Measurements from ENCODE around the gene ELMOD1.
"Not testable (repeated sequence)": the region's sequence is repeated elsewhere in the genome, so short reads cannot be mapped to it uniquely, and the experiment has no call there.

Gene ELMOD1

DNA sequence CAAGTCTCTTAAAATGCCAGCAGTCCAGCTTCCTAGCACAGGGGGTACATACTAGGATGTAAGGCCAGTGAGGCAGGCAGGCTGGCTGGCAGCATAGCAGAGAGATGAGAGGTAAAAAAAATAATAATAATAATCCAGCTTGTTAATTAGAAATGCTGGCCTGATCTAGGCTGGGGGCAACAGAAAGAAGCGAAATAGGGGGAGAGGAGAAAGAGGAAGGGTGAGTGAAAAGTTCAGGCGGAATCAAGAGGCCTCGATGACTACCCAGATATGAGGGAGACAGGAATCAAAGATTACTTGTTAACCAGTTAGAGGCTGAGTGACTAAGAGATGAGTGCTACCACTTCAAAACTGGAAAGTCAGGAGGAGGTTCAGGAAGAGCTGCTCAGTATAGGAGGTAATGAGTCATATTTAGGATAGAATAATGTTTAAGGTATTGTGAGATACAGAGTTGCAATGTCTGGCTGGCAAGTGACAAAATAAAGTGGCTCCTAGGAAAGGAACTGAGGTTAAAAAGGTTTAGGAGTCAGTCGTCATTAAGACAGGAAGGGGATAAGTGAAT, 28.2 kb upstream of the ELMOD1 start:
- no peak for DNase-seq (ENCODE audit: low spot score)
- TF ChIP-seq, protein P1, sequence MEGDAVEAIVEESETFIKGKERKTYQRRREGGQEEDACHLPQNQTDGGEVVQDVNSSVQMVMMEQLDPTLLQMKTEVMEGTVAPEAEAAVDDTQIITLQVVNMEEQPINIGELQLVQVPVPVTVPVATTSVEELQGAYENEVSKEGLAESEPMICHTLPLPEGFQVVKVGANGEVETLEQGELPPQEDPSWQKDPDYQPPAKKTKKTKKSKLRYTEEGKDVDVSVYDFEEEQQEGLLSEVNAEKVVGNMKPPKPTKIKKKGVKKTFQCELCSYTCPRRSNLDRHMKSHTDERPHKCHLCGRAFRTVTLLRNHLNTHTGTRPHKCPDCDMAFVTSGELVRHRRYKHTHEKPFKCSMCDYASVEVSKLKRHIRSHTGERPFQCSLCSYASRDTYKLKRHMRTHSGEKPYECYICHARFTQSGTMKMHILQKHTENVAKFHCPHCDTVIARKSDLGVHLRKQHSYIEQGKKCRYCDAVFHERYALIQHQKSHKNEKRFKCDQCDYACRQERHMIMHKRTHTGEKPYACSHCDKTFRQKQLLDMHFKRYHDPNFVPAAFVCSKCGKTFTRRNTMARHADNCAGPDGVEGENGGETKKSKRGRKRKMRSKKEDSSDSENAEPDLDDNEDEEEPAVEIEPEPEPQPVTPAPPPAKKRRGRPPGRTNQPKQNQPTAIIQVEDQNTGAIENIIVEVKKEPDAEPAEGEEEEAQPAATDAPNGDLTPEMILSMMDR (IDR thresholded peaks at IDR 0.05; ENCODE audit: extremely low read depth, missing control alignments) = no peak

DNA sequence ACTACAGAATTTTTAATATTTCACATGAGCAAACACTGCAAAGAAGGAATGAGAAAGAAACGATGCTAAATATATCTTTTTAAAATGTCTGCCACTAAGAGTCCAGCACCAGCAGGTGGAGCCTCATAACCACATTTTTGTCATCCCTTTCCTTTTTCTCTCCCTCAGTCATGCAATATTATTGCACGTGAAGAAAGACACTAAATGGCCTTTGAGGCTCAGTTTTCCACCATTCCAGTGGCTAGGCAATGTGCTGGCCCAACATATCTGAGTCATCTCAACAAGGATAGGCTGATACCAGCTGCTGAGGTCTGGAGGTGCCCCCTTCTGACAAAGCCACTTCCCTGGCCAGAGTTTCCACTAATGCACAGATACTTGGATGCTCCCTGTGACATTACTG, 27.2 kb upstream of the ELMOD1 start:
- peak; percentile 29 for DNase-seq (ENCODE audit: low spot score)
- TF ChIP-seq, protein P1 (IDR thresholded peaks at IDR 0.05; ENCODE audit: extremely low read depth, missing control alignments) = no peak

DNA sequence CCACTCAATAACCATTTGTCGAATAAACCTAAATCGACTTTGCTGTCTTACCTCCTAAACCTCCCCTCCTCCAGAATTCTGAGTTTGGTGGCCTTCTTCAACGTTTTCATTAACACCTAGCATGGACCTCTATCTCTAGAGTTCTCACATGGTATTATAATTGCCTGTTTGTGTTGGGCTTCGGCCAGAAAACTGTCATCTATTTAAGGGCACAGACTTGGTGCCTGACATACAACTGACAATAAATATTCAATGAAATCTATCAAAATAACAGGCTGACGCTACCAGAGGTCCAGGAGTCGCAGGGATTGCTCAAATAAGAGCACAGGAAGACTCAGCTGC, 26.1 kb upstream of the ELMOD1 start:
- TF ChIP-seq, protein P1 (IDR thresholded peaks at IDR 0.05; ENCODE audit: extremely low read depth, missing control alignments) = no peak
- DNase-seq (ENCODE audit: low spot score) = no peak

DNA sequence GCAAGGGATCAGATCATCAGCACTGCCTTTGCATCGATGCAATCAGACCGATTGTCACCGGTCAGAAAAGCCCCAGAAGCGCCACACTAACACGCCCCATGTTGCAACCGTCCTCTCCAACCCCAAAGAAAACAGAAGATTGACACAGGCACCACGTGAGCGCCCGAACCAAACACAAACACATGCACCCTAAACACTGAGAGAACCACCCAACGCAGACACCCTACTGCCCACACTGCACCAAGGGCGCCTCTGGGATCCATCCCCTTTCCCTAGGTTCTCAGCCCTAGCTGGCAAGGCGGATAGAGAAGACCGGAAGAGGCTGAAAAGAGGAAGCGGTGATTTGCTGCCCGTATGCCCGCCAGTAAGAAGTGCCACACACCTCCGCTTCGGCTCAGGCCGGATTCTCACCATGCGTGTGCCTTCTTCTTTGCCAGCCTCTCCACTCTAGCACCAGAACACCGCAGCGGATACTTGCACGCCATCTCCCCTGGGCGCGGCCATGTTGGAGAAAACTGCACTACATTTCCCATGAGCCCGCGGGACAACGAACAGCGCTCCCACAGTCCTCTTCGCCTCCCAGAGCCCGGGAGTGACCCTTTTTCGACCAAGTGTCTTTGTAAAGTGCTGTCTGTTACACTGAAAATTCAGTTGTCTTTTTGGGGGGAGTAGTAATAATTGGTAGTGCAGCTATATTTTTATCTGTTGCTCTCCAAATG, 25.6 kb upstream of the ELMOD1 start, which contains the start of gene ALKBH8:
Gene ALKBH8, minus strand, starts transcription at position 517 of the 719 bp plus-strand sequence. CDS start 4,842 bp downstream, outside the sequence.
- peak; percentile 74 for DNase-seq (ENCODE audit: low spot score)
- TF ChIP-seq, protein P1 (IDR thresholded peaks at IDR 0.05; ENCODE audit: extremely low read depth, missing control alignments) = no peak

DNA sequence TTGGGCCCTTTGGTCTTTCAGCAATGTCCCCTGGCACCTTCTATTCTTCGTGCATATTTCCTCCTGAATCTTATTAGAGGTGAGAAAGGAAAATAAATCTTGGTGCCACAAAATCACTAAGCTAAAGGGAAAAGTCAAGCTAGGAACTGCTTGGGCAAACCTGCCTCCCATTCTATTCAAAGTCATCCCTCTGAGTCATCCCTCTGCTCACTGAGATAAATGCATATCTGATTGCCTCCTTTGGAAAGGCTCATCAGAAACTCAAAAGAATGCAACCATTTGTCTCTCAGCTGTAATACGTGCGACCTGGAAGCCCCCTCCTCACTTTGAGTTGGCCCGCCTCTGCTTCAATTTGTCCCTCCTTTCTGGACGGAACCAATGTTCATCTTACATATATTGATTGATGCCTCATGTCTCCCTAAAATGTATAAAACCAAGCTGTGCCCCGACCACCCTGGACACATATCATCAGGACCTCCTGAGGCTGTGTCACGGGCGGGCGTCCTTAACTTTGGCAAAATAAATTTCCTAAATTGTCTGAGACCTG, 24.9 kb upstream of the ELMOD1 start:
- not testable (repeated sequence) for DNase-seq (ENCODE audit: low spot score)

DNA sequence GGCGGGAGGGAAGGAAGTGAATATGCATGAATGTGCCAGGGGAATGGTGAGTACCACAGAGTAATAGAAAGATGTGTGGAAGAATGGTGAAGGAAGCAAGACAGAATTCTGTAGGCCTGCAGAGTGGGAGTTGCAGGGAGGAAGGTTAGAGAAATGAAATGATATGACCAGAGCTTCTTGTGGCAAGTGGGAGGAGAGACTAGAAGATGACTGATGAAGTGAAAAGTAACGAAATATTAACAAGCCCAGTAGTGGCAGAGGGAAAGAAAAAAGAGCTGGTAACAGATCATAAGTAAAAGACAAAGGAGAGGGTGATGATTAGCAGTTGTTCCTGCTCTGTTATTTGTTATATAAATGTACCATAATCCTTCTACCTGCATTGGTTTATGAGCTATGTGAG, 24.4 kb upstream of the ELMOD1 start:
- no peak for DNase-seq (ENCODE audit: low spot score)
- TF ChIP-seq, protein P1 (IDR thresholded peaks at IDR 0.05; ENCODE audit: extremely low read depth, missing control alignments) = no peak

DNA sequence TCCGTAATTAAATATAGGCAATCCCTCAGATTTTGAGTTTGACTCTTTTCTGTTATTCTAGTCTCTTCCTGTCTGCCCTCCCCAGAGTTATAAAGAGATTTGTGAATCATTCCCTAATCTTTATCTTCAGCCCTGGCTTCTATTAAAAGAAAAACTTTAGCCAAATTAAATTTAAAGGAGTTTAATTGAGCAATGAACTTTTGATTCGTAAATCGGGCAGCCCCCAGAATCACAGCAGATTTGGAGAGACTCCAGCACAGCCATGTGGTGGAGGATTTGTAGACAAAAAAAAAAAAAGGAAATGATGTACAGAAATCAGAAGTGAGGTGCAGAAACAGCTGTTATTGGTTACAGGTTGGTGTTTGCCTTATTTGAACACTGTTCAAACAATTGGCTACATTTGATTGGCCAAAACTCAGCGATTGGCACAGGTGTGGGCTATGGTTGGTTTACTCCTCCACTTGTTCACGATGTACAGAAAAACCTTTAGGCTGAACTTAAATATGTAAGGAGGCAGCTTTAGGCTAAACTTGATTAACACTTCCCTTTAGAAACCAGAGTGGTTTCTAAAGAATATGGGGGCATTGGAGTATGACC, 23.1 kb upstream of the ELMOD1 start:
- TF ChIP-seq, protein P1 (IDR thresholded peaks at IDR 0.05; ENCODE audit: extremely low read depth, missing control alignments) = no peak
- no peak for DNase-seq (ENCODE audit: low spot score)
